ENCODE data around the gene ELAVL3. TPM values are rescaled to one million over a fixed set of nuclear protein-coding genes. Genes with fewer than 3 reads are reported as not detected.

The ELAVL3 gene
- total RNA-seq, 1 donor = not detected

DNA sequence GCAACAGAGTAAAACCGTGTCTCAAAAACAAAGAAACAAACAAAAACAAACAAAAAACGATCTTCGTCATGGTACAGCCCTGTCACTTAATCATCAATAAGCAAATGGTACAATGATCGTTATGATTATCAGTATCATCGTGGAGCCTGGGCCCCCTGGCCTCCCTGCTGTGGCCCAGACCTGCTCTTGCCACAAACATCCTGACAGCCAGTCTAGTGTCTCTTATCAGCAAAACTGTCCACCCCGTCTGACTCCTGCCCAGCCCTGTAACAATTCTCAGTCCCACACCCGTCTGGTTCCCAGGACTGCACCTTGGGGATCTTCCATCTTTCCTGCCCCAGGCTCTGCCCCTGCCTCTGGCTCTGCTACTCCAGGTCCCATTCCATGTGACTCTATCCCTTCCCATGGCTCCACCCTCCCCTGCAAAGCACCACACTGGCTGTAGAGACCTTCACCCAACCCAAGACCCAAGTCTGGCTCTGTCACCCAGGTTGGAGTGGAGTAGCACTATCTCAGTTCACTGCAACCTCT lies 19.1 kb upstream of the ELAVL3 start:
- no peak overlapping the region for H3K4me3 ChIP-seq (ENCODE audit: low read depth, low read length)
- no peak for DNase-seq (ENCODE audit: low read depth)
- TF ChIP-seq CTCF (IDR thresholded peaks at IDR 0.05; ENCODE audit: insufficient read depth, low read depth, low read length) = no peak

DNA sequence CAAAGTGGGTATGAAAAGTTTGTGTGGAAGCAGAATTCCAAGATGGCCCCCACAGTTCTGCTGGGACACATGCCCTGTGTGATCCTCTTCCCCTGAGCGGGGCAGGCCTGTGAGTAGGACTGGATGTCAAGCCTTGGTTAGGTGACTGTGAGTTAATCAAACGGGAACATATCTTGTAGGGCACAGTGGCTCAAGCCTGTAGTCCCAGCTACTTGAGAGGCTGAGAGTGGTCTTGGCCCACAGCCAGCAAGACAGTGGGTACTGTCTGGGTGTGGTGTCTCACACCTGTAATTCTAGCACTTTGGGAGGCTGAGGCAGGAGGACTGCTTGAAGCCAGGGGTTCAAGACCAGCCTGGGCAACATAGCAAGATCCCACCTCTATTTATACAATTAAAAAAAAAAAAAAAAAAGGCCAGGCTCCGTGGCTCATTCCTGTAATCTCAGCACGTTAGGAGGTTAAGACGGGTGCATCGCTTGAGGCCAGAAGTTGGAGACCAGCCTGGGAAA lies 18.4 kb upstream of the ELAVL3 start:
- no peak for DNase-seq (ENCODE audit: low read depth)
- no peak overlapping the region for H3K4me3 ChIP-seq (ENCODE audit: low read depth, low read length)
- no peak for TF ChIP-seq CTCF (IDR thresholded peaks at IDR 0.05; ENCODE audit: insufficient read depth, low read depth, low read length)

DNA sequence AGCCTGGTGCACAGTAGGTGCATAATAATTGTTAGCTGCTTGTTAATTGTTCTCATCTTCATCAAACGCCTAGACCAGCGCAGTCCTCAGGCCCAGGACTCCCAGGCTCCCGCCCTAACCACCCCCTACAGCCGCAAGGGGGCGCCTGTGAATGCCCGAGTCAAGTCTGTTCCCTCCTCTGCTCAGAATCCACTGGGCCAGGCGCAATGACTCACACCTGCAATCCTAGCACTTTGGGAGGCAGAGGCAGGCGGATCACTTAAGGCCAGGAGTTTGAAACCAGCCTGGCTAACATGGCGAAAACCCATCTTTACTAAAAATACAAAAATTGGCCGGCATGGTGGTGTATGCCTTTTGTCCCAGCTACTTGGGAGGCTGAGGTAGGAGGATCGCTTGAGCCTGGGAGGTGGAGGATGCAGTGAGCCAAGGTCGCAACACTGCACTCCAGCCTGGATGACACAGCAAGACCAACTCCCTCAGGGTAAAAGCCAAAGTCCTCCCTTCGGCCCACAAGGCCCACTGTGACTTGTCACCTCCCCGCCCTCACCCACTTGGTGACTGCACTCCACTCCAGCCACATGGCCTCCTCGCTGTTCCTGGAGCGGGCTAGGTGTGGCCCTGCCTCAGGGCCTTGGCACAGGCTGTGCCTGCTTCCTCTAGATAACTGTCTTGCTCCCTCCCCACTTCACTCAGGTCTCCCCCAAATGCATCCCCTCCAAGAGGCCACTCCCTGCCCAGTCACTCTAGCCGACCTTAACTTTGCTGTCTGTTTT lies 15.7 kb upstream of the ELAVL3 start:
- TF ChIP-seq CTCF (IDR thresholded peaks at IDR 0.05; ENCODE audit: insufficient read depth, low read depth, low read length) = peak; percentile 81
- H3K4me3 ChIP-seq (ENCODE audit: low read depth, low read length) = no peak overlapping the region
- DNase-seq (ENCODE audit: low read depth) = peak; percentile 83

GRCh38 chr19:11495885-11496284 lies 15.0 kb upstream of the ELAVL3 start:
- no peak overlapping the region for H3K4me3 ChIP-seq (ENCODE audit: low read depth, low read length)
- TF ChIP-seq CTCF (IDR thresholded peaks at IDR 0.05; ENCODE audit: insufficient read depth, low read depth, low read length) = no peak
- no peak for DNase-seq (ENCODE audit: low read depth)

DNA sequence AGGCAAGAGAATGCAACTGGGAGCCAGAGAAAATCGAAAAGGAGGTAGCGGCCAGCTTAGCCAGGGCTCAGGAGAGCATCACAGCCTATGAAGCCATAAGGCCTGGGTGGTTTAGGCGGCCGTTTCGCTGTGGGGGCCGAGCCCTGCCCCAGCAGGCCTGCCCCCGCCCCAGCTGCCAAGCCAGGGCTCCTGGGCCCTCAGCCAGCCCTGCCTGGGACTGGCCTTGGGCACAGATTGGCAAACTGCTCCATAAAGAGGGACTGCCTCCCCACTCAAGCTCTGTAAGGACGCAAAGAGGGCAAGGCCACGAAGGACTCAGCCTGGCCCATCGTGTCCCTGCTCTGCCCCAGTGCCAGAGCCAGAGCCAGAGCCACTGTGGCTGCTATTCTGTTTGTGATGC lies 14.6 kb upstream of the ELAVL3 start:
- no peak overlapping the region for H3K4me3 ChIP-seq (ENCODE audit: low read depth, low read length)
- DNase-seq (ENCODE audit: low read depth) = no peak
- TF ChIP-seq CTCF (IDR thresholded peaks at IDR 0.05; ENCODE audit: insufficient read depth, low read depth, low read length) = no peak

DNA sequence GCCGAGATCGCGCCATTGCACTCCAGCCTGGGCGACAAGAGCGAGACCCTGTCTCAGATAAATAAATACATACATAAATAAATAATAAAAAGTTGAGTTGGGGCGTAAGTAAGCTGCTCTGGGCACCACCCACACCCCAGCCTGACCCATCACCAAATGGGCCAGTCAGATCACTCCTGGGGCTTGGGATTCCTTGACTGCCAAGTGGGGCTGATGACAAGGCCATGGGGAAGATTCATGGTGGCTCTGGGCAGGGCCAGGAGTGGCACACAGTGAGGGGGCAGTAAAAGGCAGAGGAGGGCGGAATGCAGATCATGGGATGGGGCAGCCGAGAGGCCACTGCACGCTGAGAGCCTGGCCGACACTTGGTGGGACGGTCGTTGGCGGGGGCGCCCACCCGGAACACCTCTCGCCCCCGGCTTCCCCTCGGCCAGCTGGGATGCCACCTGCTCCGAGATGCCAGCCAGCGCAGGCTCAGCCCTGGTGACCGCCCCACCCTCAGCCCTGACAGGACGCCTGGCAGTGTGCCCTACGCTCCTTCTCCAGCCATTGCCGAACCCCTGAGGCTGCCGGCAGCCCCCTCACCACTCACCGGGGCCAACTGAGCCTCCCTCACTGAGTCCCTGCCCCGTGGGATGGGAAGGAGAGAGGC lies 13.9 kb upstream of the ELAVL3 start:
- no peak for TF ChIP-seq CTCF (IDR thresholded peaks at IDR 0.05; ENCODE audit: insufficient read depth, low read depth, low read length)
- no peak overlapping the region for H3K4me3 ChIP-seq (ENCODE audit: low read depth, low read length)
- no peak for DNase-seq (ENCODE audit: low read depth)
